Measurements from ENCODE around the gene ZNF200. TPM values are rescaled to one million over a fixed set of nuclear protein-coding genes. Genes with fewer than 3 reads are reported as not detected.

The ZNF200 gene
- total and polyA plus RNA-seq, 2 of the 13 experiments (the other 11 are each of a cell fraction or from before 2014, with no cell fraction given) = 3.5 to 16.5 TPM

GRCh38 chr16:3188925-3189825, 45.8 kb downstream of the ZNF200 start (continued):
- TF ChIP-seq CEBPZ (IDR thresholded peaks at IDR 0.05; ENCODE audit: low read length) = no peak
- no peak for TF ChIP-seq CCDC6 (CRISPR knock-in tag; IDR thresholded peaks at IDR 0.05)
- TF ChIP-seq SP140L (CRISPR knock-in tag; IDR thresholded peaks at IDR 0.05; ENCODE audit: borderline replicate concordance) = no peak
- no peak for TF ChIP-seq ZNF33B (CRISPR knock-in tag; IDR thresholded peaks at IDR 0.05)
- no peak for TF ChIP-seq PTBP1 (IDR thresholded peaks at IDR 0.05; ENCODE audit: low read depth, low read length, poor library complexity, severe bottlenecking)
- no peak for TF ChIP-seq CSRNP1 (CRISPR knock-in tag; IDR thresholded peaks at IDR 0.05)
- TF ChIP-seq TBX2 (CRISPR knock-in tag; IDR thresholded peaks at IDR 0.05; ENCODE audit: borderline replicate concordance) = 0 out of 2 replicates have a peak, but pooled peaks have one; percentile 37
- TF ChIP-seq U2AF1 (optimal IDR thresholded peaks at IDR 0.05; ENCODE audit: low read depth, low read length) = peak; percentile 49
- TF ChIP-seq HNRNPLL (IDR thresholded peaks at IDR 0.05; ENCODE audit: low read depth, low read length, poor library complexity, severe bottlenecking) = peak; percentile 39
- no peak for TF ChIP-seq ZNF776 (CRISPR knock-in tag; IDR thresholded peaks at IDR 0.05)
- TF ChIP-seq HMGA1 (CRISPR knock-in tag; conservative IDR thresholded peaks at IDR 0.05) = no peak
- peak; percentile 12; the same call in 1 of the 2 replicates for TF ChIP-seq ZNF777 (CRISPR knock-in tag; IDR thresholded peaks at IDR 0.05)
- peak in 1 of 2 experiments; percentile 14; a peak in 1 of 4 replicates for TF ChIP-seq EP300 (IDR thresholded peaks at IDR 0.05; ENCODE audit: low read depth in 2 of 2, low read length in 2 of 2)
- TF ChIP-seq EP300 (CRISPR knock-in tag; IDR thresholded peaks at IDR 0.05; ENCODE audit: borderline replicate concordance) = no peak
- no peak for TF ChIP-seq CENPX (CRISPR knock-in tag; IDR thresholded peaks at IDR 0.05)
- TF ChIP-seq SKIL (CRISPR knock-in tag; IDR thresholded peaks at IDR 0.05; ENCODE audit: borderline replicate concordance) = no peak
- TF ChIP-seq RNF219 (CRISPR knock-in tag; IDR thresholded peaks at IDR 0.05) = no peak
- TF ChIP-seq SMC3 (IDR thresholded peaks at IDR 0.05; ENCODE audit: low read length) = no peak
- TF ChIP-seq XBP1 (CRISPR knock-in tag; IDR thresholded peaks at IDR 0.05) = no peak
- TF ChIP-seq MYNN (CRISPR knock-in tag; IDR thresholded peaks at IDR 0.05; ENCODE audit: low read depth) = no peak

Data from HepG2 (cell line).